ENCODE data around the gene PHACTR3. TPM values are rescaled to one million over a fixed set of nuclear protein-coding genes. Genes with fewer than 3 reads are reported as not detected.
"Not testable (repeated sequence)": the region's sequence is repeated elsewhere in the genome, so short reads cannot be mapped to it uniquely, and the experiment has no call there.

Gene PHACTR3
- polyA plus RNA-seq, 4 donors: 2.4 to 13.6 (median 11.2) TPM

- DNase-seq (ENCODE audit: low read depth in 4 of 4, low spot score in 3 of 4): no peak
Observed at GRCh38 chr20:59616306-59616705, 12.0 kb downstream of the PHACTR3 start.

DNA sequence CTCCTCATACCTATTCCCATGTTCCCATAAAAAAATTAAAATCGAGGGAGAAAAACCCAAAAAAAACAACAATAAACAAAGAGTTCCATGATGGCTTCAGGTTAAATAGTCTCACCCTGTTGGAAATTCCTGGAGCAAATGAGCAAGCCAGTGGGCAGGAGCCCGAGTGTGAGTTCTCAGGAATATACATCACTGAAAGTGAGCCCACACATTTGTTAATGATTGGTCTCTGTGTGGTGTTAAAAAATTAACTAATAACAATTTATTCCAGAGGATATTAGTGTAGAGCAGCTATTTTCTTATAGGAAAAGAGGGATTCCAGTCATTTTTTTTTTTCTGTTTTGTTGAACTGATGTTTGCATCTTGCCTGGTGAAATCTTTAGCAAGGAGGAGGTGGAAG lies 12.9 kb downstream of the PHACTR3 start:
- no peak for DNase-seq (ENCODE audit: low read depth in 4 of 4, low spot score in 3 of 4)

GRCh38 chr20:59618131-59618530 lies 13.8 kb downstream of the PHACTR3 start:
- no peak for DNase-seq (ENCODE audit: low read depth in 4 of 4, low spot score in 3 of 4)

DNA sequence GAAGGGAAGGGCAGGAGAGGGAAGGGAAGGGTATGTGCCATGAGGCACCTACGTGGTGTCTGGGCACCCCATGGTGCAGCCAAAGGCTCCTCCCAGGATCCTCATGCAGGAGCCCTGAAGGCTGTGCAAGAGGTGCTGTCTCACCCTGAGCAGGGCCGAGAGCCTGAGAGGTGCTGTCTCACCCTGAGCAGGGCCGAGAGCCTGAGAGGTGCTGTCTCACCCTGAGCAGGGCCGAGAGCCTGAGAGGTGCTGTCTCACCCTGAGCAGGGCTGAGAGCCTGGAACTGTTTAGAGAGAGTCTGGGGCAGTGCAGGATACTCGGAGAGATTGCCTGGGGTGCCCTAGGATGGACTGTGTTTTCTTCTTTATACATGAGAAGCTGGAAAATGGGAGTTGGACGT lies 14.2 kb downstream of the PHACTR3 start:
- not testable (repeated sequence) for DNase-seq (ENCODE audit: low read depth in 4 of 4, low spot score in 3 of 4)

DNA sequence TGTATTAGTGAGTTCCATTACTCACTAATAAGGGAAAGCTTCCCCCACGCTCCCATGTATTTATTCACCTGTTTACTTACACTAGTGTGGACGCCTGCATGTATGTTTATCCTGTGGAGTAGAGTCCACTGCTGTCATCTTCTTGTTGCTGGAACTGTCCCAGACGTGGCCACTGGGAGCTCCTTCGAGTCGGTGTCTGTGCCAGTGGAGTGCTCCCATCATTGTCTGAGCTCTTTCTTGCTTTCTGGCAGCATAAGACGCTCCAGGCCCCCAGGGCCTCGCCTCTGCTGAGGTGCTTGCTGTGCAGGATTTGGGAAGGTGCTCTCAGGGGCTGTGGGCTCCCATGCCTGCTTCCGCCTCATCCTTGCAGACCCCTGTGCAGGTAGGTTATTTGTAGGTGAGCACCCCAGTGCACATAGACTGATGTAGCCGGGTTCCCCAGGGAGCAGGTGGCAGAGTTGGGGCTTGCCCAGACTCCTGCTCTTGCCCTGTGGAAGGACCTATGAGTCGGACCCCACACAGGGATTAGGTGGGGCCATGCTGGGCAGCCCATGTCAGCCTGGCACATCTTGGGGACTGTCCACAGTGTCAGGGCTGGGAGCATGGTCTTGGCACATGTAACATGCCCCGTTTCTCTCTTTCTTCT lies 16.6 kb downstream of the PHACTR3 start:
- DNase-seq (ENCODE audit: low read depth in 4 of 4, low spot score in 3 of 4): no peak

DNA sequence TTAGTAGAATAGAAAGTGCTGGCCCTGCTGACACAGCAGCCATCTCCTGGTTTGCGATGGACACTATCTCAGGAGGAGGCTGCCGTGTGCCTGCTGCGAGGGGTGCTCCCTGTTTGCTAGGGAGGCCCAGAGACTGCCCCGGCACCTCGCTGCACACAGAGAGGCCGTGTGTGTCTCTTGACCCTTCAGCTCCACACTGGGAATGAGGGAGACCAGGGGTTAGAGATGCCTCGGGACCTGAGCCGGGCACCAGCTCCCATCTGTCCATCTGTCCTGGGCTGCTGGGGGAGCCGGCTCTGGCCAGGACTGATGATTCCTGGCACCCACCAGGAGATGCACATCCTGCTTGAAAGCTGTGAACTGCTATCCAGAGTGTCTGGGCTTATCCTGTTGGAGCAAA lies 18.2 kb downstream of the PHACTR3 start:
- DNase-seq (ENCODE audit: low read depth in 4 of 4, low spot score in 3 of 4): no peak

- no peak for DNase-seq (ENCODE audit: low read depth in 4 of 4, low spot score in 3 of 4)
Observed at GRCh38 chr20:59623133-59623532, 18.8 kb downstream of the PHACTR3 start.

- DNase-seq (ENCODE audit: low read depth in 4 of 4, low spot score in 3 of 4): no peak
Observed at GRCh38 chr20:59623583-59623982, 19.2 kb downstream of the PHACTR3 start.

GRCh38 chr20:59624401-59624800 lies 20.1 kb downstream of the PHACTR3 start:
- DNase-seq (ENCODE audit: low read depth in 4 of 4, low spot score in 3 of 4): no peak

DNA sequence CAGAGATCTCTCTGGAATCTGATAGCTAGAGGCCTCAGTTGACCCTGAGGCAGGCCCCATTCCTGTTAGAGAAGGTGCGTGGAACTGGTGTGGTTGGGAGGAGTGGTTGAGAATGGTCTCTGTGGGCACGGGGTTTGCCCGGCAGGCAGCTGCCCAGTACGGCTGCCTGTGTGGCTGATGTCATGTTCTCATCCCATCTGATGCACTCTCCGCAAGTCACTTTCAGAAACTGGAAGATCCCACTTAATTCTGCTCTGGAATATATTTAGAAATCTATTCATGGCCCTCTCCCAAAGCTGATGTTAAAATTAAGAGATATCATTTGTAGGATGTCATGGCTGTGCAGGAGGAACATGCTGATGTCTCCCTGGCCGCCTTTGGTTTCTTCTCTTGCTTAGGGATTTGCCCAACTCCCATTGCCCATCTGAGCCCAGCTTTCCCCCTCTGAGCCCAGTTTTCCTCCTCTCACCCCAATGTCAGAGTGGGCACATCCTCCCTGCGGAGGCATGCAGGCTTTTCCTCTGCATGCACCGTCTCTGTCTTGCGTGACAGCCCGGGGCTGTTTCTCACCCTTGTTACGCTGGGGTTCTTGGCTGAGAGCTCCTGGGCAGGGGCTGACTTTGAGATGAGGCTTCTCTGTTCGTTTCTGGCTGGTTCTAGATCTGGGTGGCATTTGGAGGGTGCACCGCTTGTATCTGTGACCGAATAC lies 21.0 kb downstream of the PHACTR3 start:
- DNase-seq (ENCODE audit: low read depth in 4 of 4, low spot score in 3 of 4): no peak

GRCh38 chr20:59627298-59627697 lies 23.0 kb downstream of the PHACTR3 start:
- DNase-seq (ENCODE audit: low read depth in 4 of 4, low spot score in 3 of 4): no peak

DNA sequence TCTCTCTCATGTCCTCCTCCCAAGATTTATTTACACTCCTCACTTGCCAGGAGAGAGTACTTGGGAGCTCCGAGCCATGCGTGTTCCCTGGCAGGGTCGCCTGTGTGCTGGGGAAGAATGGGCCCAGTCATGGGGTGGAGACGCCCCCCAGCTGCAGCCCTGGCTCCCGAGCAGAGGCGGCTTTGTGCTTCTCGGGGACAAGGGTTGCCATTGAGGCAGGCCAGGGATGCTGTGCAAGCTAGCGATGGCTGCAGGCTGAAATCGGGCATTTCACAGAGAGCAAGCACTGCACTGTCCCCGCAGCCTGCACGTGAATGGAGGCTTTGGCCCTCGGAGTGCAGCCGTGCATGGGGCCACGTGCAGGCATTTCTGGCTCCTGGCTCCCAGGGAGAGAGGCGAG lies 23.8 kb downstream of the PHACTR3 start:
- DNase-seq (ENCODE audit: low read depth in 4 of 4, low spot score in 3 of 4): no peak

DNA sequence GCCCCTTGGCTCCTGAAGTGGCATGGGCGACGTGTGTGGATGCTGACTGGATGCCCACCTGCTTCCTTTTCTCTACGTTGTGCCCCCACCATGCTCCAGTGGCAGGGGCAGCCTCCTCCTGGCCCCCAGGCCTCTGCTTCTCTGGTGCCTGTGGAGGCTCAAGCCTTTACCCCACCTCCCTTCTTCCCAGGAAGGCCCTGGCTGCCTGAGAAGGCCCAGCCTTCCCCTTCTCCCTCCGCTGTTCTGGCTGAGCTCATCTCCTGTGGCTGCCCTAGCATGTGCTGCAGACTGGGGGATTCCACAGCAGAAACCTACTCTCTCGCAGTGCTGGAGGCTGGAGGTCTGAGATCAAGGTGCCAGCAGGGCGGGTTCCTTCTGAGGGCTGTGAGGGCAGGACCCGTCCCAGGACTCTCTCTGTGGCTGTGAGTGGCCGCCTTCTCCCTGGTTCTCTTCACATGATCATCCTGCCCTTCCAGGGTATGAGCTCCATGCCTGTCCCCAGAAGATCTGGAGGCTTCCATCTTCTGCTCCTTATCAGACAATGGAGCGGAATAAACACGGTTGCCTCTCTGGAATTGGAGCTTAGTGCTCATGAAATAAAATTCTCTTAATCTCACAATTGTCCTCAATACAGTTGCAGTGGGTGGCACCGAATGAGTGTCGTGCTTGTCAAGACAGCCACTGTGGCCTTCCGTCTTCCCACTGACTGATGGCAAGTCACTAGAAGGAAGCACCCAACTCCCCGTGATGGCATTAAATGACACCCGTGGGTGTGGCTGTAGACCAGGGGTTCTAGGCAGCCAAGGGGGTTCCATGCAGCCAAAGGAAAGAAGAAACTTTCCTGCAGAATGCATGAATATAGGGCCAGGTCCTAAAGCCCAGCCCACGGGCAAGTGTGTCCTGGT lies 25.1 kb downstream of the PHACTR3 start:
- DNase-seq (ENCODE audit: low read depth in 4 of 4, low spot score in 3 of 4): no peak

GRCh38 chr20:59630526-59630925 lies 26.2 kb downstream of the PHACTR3 start:
- no peak for DNase-seq (ENCODE audit: low read depth in 4 of 4, low spot score in 3 of 4)

DNA sequence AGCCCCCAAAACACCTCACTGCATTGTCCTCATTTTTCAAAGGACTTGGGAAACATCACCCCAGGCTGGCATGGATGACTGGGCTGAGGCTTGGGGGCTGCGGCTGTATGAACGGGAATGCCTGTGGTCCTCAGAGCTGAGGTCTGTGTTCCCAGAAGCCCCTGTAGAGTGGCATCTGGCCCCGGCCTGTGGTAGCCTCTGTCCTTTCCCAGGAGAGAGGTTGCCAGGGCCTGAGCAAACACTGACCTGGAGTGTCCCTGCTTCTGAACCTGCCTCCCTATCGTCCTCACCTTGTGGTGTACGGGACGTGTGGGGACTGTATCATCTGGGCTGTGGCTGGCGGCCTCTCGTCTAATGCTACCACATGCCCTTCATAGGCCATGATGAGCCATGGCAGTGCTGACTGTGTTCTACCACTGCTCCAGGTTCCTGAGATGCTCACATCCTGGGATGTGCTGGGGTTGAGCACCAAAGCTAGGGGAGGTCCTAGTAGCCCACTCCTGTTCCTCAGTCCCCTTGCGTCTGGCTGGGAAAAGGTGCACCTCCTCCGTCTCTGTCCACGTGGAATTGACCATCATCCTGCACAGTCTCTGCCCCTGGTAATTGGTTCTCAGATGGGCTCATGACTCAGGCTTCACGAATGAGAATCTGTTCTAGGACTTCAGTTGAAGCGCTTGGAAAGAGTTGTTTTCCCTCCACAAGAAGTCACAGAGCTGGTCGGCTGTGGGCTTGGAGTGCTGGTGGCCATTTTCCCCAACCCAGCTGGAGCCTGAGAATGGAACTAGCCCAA lies 27.6 kb downstream of the PHACTR3 start:
- no peak for DNase-seq (ENCODE audit: low read depth in 4 of 4, low spot score in 3 of 4)

- DNase-seq (ENCODE audit: low read depth in 4 of 4, low spot score in 3 of 4): no peak
Observed at GRCh38 chr20:59632541-59633113, 28.3 kb downstream of the PHACTR3 start.

- no peak for DNase-seq (ENCODE audit: low read depth in 4 of 4, low spot score in 3 of 4)
Observed at GRCh38 chr20:59633656-59634251, 29.4 kb downstream of the PHACTR3 start.

- no peak for DNase-seq (ENCODE audit: low read depth in 4 of 4, low spot score in 3 of 4)
Observed at GRCh38 chr20:59634435-59635005, 30.2 kb downstream of the PHACTR3 start.

- no peak for DNase-seq (ENCODE audit: low read depth in 4 of 4, low spot score in 3 of 4)
Observed at GRCh38 chr20:59636766-59637370, 32.5 kb downstream of the PHACTR3 start.
